Stomach (tissue), 9 donors: ENCODE measurements around the gene FETUB. TPM values are rescaled to one million over a fixed set of nuclear protein-coding genes. Genes with fewer than 3 reads are reported as not detected.
A peak's percentile ranks its signal among the peaks of the same experiment; 100 is the strongest.

Experiments used
- DNase-seq, 2 donors: peaks; one replicate each; pipeline versions ENCODE4 v3.0.0 to v3.0.0-alpha.2; 2013 to 2019
- H3K27ac ChIP-seq, 5 donors: fragments of 200-600 bp in 4 of 5; sonication (generic) in 4 of 5; one replicate each; pipeline ENCODE4 v1.5.1; 2013 to 2019; ENCODE audit warnings: mild to moderate bottlenecking in 1 of 5, moderate library complexity in 1 of 5
- H3K27me3 ChIP-seq, 3 donors: fragments of 200-600 bp; sonication (generic); one replicate each; pipeline ENCODE4 v1.5.1; 2017 to 2019; ENCODE audit warnings: mixed run types in 1 of 3
- H3K36me3 ChIP-seq, 4 donors: fragments of 200-600 bp; sonication (generic); 1 replicate in 3 of 4; 2 replicates in 1 of 4; pipeline ENCODE4 v1.5.1; 2016 to 2019
- H3K4me1 ChIP-seq, 4 donors: fragments of 200-600 bp; sonication (generic); one replicate each; pipeline ENCODE4 v1.5.1; 2016 to 2019
- H3K4me3 ChIP-seq, 4 donors: fragments of 200-600 bp; sonication (generic) in 3 of 4; one replicate each; pipeline ENCODE4 v1.5.1; 2016 to 2019; ENCODE audit warnings: mild to moderate bottlenecking in 1 of 4
- H3K9me3 ChIP-seq, 4 donors: fragments of 200-600 bp; sonication (generic); one replicate each; pipeline ENCODE4 v1.5.1; 2016 to 2019
- CTCF ChIP-seq, 7 experiments: fragments of 450-650 bp in 4 of 7; fragments of 200-600 bp in 3 of 7; sonication (generic) in 3 of 7; IDR thresholded peaks; one replicate each; pipeline ENCODE4 v1.5.1; 2016 to 2019; ENCODE audit warnings: antibody characterized with exemption in 7 of 7, control low read depth in 2 of 7, mild to moderate bottlenecking in 1 of 7
- EP300 ChIP-seq: sonication (generic); formaldehyde crosslinking; IDR thresholded peaks from one replicate; pipeline ENCODE4 v1.6.1; 2017; ENCODE audit warnings: antibody characterized with exemption
- POLR2A ChIP-seq, 4 donors: fragments of 450-650 bp; IDR thresholded peaks; one replicate each; pipeline ENCODE4 v1.6.1; 2016; ENCODE audit warnings: antibody characterized with exemption in 4 of 4, control low read depth in 2 of 4, mild to moderate bottlenecking in 1 of 4, moderate library complexity in 1 of 4
- POLR2AphosphoS5 ChIP-seq, 3 donors: sonication (generic); formaldehyde crosslinking; IDR thresholded peaks; one replicate each; pipeline ENCODE4 v1.6.1; 2016; ENCODE audit warnings: antibody characterized with exemption in 3 of 3
- WGBS, 5 donors: extraction: QIAGEN DNeasy Blood & Tissue Kit in 3 of 5; methylation state at CpG; one replicate each; pipeline versions ENCODE4 v1.1.5 to v1.1.7; 2013 to 2018; 5-methylcytosine and 5-hydroxymethylcytosine counted together
- intact Hi-C: fragments of 100-400 bp; cut with DNase I; formaldehyde crosslinking; loops from one replicate; pipeline ENCODE4 v1.15.1; 2023; ENCODE audit warnings: low total_unique reads
- polyA plus RNA-seq, 3 donors: library from polyadenylated mRNA; stranded (reverse); fragments of 200-250 nt; gene quantifications; one replicate each; pipeline ENCODE4 v1.2.3, GENCODE V29; 2013
- total RNA-seq, 5 donors: library from RNA; depleted of rRNA; stranded (reverse); fragments of >200 nt; gene quantifications; one replicate each; pipeline versions ENCODE4 v1.1.0 to v1.2.3, GENCODE V29; 2014 to 2016
- donor health status: healthy with polysubstance abuse.
- donor health status: Bipolar disorder and iron deficiency.
- donor health status: healthy.

The FETUB gene
- total and polyA plus RNA-seq, 8 donors = 0.63 TPM; not detected in 7

- DNase-seq = no peak
- no peak for TF ChIP-seq EP300
- no peak for TF ChIP-seq POLR2A (IDR thresholded peaks at IDR 0.05)
- no peak for TF ChIP-seq CTCF (IDR thresholded peaks at IDR 0.05)
- no peak for TF ChIP-seq POLR2AphosphoS5 (IDR thresholded peaks at IDR 0.05)
- no peak overlapping the region for H3K27ac ChIP-seq
- intact Hi-C loops = no loop called here
- H3K36me3 ChIP-seq = no peaks in the 10 kb centered on the region
- WGBS, 5 donors = 61 to 78% (median 72%) methylated on average over 7 of the region's 7 CpGs
- no peaks in the 10 kb centered on the region for H3K9me3 ChIP-seq
- no peaks in the 10 kb centered on the region for H3K27me3 ChIP-seq
- H3K4me1 ChIP-seq = no peaks in the 10 kb centered on the region
- H3K4me3 ChIP-seq = no peak overlapping the region
These were observed 13.0 kb downstream of the FETUB start for GRCh38 chr3:186653080-186653707.

- peak in 1 of 2 donors; percentile 5 for DNase-seq
- Histone ChIP-seq H3K27me3 (no peaks in the 10 kb centered on the region), H3K27ac (no peak overlapping the region), H3K9me3 (no peaks in the 10 kb centered on the region), H3K4me3 (no peak overlapping the region), H3K4me1 (no peaks in the 10 kb centered on the region), H3K36me3 (no peaks in the 10 kb centered on the region)
- no peak for TF ChIP-seq POLR2A (IDR thresholded peaks at IDR 0.05)
- no peak for TF ChIP-seq EP300
- no peak for TF ChIP-seq CTCF (IDR thresholded peaks at IDR 0.05)
- TF ChIP-seq POLR2AphosphoS5 (IDR thresholded peaks at IDR 0.05) = no peak
- intact Hi-C loops = no loop called here
- WGBS, 5 donors = 27 to 67% (median 58%) methylated on average over 6 of the region's 6 CpGs
These were observed 13.8 kb downstream of the FETUB start for GRCh38 chr3:186653984-186654383.

- Histone ChIP-seq H3K36me3 (no peaks in the 10 kb centered on the region), H3K9me3 (no peaks in the 10 kb centered on the region), H3K27me3 (peaks cover 0 to 19% (median 0%) of the 10 kb centered on the region in 3 donors), H3K4me3 (no peak overlapping the region), H3K4me1 (no peaks in the 10 kb centered on the region), H3K27ac (no peak overlapping the region)
- no peak for DNase-seq
- 34 to 46% (median 40%) methylated on average over 7 of the region's 7 CpGs for WGBS, 5 donors
- no peak for TF ChIP-seq EP300
- TF ChIP-seq CTCF (IDR thresholded peaks at IDR 0.05) = no peak
- no peak for TF ChIP-seq POLR2A (IDR thresholded peaks at IDR 0.05)
- TF ChIP-seq POLR2AphosphoS5 (IDR thresholded peaks at IDR 0.05) = no peak
- intact Hi-C loops = no loop called here
These were observed 23.3 kb downstream of the FETUB start for GRCh38 chr3:186663361-186664118.

GRCh38 chr3:186664119-186664495 lies 23.9 kb downstream of the FETUB start:
- Histone ChIP-seq H3K4me1 (no peaks in the 10 kb centered on the region), H3K36me3 (no peaks in the 10 kb centered on the region), H3K4me3 (no peak overlapping the region), H3K27ac (no peak overlapping the region), H3K27me3 (peaks cover 0 to 19% (median 0%) of the 10 kb centered on the region in 3 donors), H3K9me3 (no peaks in the 10 kb centered on the region)
- TF ChIP-seq CTCF (IDR thresholded peaks at IDR 0.05) (no peak), POLR2A (IDR thresholded peaks at IDR 0.05) (no peak), EP300 (no peak), POLR2AphosphoS5 (IDR thresholded peaks at IDR 0.05) (no peak)
- intact Hi-C loops = no loop called here
- no peak for DNase-seq
